Measurements from ENCODE around the gene SLC35F4.

The SLC35F4 gene

GRCh38 chr14:57816568-57817284, 49.2 kb downstream of the SLC35F4 start:
- H3K27me3 ChIP-seq (replicated peaks): no peaks in the 10 kb centered on the region
- in situ Hi-C loops (cut with HindIII; ENCODE audit: low pct_ligation_motif_present, low sequenced_read_pairs): no loop called here
- no peak overlapping the region for H3K27ac ChIP-seq
- H3K36me3 ChIP-seq (replicated peaks): no peaks in the 10 kb centered on the region
- no peak for TF ChIP-seq CTCF (IDR thresholded peaks at IDR 0.05; ENCODE audit: low read depth, low read length, missing control alignments)
- H3K4me3 ChIP-seq (ENCODE audit: low read depth, low read length): no peak overlapping the region
- DNase-seq: no peak

- DNase-seq: no peak
- H3K27ac ChIP-seq: no peak overlapping the region
- H3K4me3 ChIP-seq (ENCODE audit: low read depth, low read length): no peak overlapping the region
- in situ Hi-C loops (cut with HindIII; ENCODE audit: low pct_ligation_motif_present, low sequenced_read_pairs): no loop called here
- no peak for TF ChIP-seq CTCF (IDR thresholded peaks at IDR 0.05; ENCODE audit: low read depth, low read length, missing control alignments)
- H3K36me3 ChIP-seq (replicated peaks): no peaks in the 10 kb centered on the region
- H3K27me3 ChIP-seq (replicated peaks): no peaks in the 10 kb centered on the region
These were observed 51.2 kb downstream of the SLC35F4 start for GRCh38 chr14:57814726-57815125.

- no peak overlapping the region for H3K27ac ChIP-seq
- in situ Hi-C loops (cut with HindIII; ENCODE audit: low pct_ligation_motif_present, low sequenced_read_pairs): no loop called here
- H3K4me3 ChIP-seq (ENCODE audit: low read depth, low read length): no peak overlapping the region
- no peak for DNase-seq
- H3K36me3 ChIP-seq (replicated peaks): no peaks in the 10 kb centered on the region
- no peaks in the 10 kb centered on the region for H3K27me3 ChIP-seq (replicated peaks)
- no peak for TF ChIP-seq CTCF (IDR thresholded peaks at IDR 0.05; ENCODE audit: low read depth, low read length, missing control alignments)
These were observed 53.2 kb downstream of the SLC35F4 start for GRCh38 chr14:57812741-57813140.

- H3K27ac ChIP-seq: no peak overlapping the region
- no peaks in the 10 kb centered on the region for H3K27me3 ChIP-seq (replicated peaks)
- no peak for DNase-seq
- no peak for TF ChIP-seq CTCF (IDR thresholded peaks at IDR 0.05; ENCODE audit: low read depth, low read length, missing control alignments)
- H3K4me3 ChIP-seq (ENCODE audit: low read depth, low read length): no peak overlapping the region
- in situ Hi-C loops (cut with HindIII; ENCODE audit: low pct_ligation_motif_present, low sequenced_read_pairs): no loop called here
- H3K36me3 ChIP-seq (replicated peaks): no peaks in the 10 kb centered on the region
These were observed 53.8 kb downstream of the SLC35F4 start for GRCh38 chr14:57811998-57812546.

- DNase-seq: no peak
- in situ Hi-C loops (cut with HindIII; ENCODE audit: low pct_ligation_motif_present, low sequenced_read_pairs): no loop called here
- H3K27ac ChIP-seq: no peak overlapping the region
These were observed 56.1 kb downstream of the SLC35F4 start for GRCh38 chr14:57809808-57810207.

More at GRCh38 chr14:57809808-57810207, 56.1 kb downstream of the SLC35F4 start:
- no peak for TF ChIP-seq CTCF (IDR thresholded peaks at IDR 0.05; ENCODE audit: low read depth, low read length, missing control alignments)
- H3K36me3 ChIP-seq (replicated peaks): no peaks in the 10 kb centered on the region
- H3K27me3 ChIP-seq (replicated peaks): no peaks in the 10 kb centered on the region
- no peak overlapping the region for H3K4me3 ChIP-seq (ENCODE audit: low read depth, low read length)
